Transverse colon (tissue), 4 donors: Measurements from ENCODE around the gene ATP6V1G1. TPM values are rescaled to one million over a fixed set of nuclear protein-coding genes. Genes with fewer than 3 reads are reported as not detected.

Experiments
- DNase-seq: peaks from one replicate; pipeline ENCODE4 v3.0.0-alpha.2; 2019
- H3K27ac ChIP-seq, 4 donors: fragments of 200-600 bp; sonication (generic); 2 replicates each; pipeline ENCODE4 v1.5.1; 2016 to 2018; ENCODE audit warnings: inconsistent platforms in 4 of 4
- H3K27me3 ChIP-seq: fragments of 200-600 bp; sonication (generic); 2 replicates; pipeline ENCODE4 v1.5.1; 2017; ENCODE audit warnings: inconsistent platforms
- H3K36me3 ChIP-seq, 4 donors: fragments of 200-600 bp; sonication (generic); 2 replicates each; pipeline ENCODE4 v1.5.1; 2017 to 2019; ENCODE audit warnings: inconsistent platforms in 4 of 4
- H3K4me1 ChIP-seq, 4 donors: fragments of 200-600 bp; sonication (generic); 2 replicates each; pipeline ENCODE4 v1.5.1; 2017 to 2020; ENCODE audit warnings: inconsistent platforms in 4 of 4
- H3K4me3 ChIP-seq, 4 donors: fragments of 200-600 bp; sonication (generic); 1 replicate in 1 of 4; 2 replicates in 3 of 4; pipeline versions ENCODE4 v1.5.1 to v1.6.1; 2017 to 2019; ENCODE audit warnings: inconsistent platforms in 4 of 4
- H3K9me3 ChIP-seq, 2 donors: fragments of 200-600 bp; sonication (generic); 2 replicates each; pipeline ENCODE4 v1.5.1; 2017 to 2019; ENCODE audit warnings: inconsistent platforms in 2 of 2
- EP300 ChIP-seq: sonication (generic); formaldehyde crosslinking; IDR thresholded peaks from one replicate; pipeline ENCODE4 v1.6.1; 2017; ENCODE audit warnings: antibody characterized with exemption, low read depth
- POLR2A ChIP-seq: fragments of 450-650 bp; IDR thresholded peaks from one replicate; pipeline ENCODE4 v1.6.1; 2016; ENCODE audit warnings: antibody characterized with exemption, mild to moderate bottlenecking, moderate library complexity
- POLR2AphosphoS5 ChIP-seq, 3 donors: sonication (generic); formaldehyde crosslinking; IDR thresholded peaks; one replicate each; pipeline ENCODE4 v1.6.1; 2016; ENCODE audit warnings: antibody characterized with exemption in 3 of 3
- WGBS, 2 donors: methylation state at CpG; one replicate each; pipeline ENCODE4 v1.1.5; 2018; ENCODE audit warnings: low coverage in 1 of 2; 5-methylcytosine and 5-hydroxymethylcytosine counted together
- in situ Hi-C, 4 donors: fragments of 200-750 bp; cut with MboI; loops; one replicate each; pipeline versions ENCODE4 v1.15.0 to v1.15.1; 2017; ENCODE audit warnings: low sequenced_read_pairs in 3 of 4, low pct_ligation_motif_present in 1 of 4, low pct_unique_long_range_greater_than_20kb in 1 of 4
- intact Hi-C: fragments of 100-400 bp; cut with DNase I; formaldehyde crosslinking; loops from one replicate; pipeline ENCODE4 v1.15.1; 2023; ENCODE audit warnings: low total_unique reads
- total RNA-seq, 4 donors: library from RNA; depleted of rRNA; stranded (reverse); fragments of >200 nt; gene quantifications; one replicate each; pipeline ENCODE4 v1.1.0, GENCODE V29; 2016
- TF ChIP-seq, protein P1 (sequence below), 5 experiments: fragments of 200-600 bp in 3 of 5; fragments of 450-650 bp in 2 of 5; sonication (generic) in 3 of 5; IDR thresholded peaks; 1 replicate in 2 of 5; 2 replicates in 3 of 5; pipeline ENCODE4 v1.5.1; 2016 to 2017; ENCODE audit warnings: antibody characterized with exemption in 5 of 5, inconsistent platforms in 3 of 5, mild to moderate bottlenecking in 2 of 5, moderate library complexity in 1 of 5

The ATP6V1G1 gene
- total RNA-seq, 4 donors from 2014 or later, result 102 to 144 (median 131) TPM

DNA sequence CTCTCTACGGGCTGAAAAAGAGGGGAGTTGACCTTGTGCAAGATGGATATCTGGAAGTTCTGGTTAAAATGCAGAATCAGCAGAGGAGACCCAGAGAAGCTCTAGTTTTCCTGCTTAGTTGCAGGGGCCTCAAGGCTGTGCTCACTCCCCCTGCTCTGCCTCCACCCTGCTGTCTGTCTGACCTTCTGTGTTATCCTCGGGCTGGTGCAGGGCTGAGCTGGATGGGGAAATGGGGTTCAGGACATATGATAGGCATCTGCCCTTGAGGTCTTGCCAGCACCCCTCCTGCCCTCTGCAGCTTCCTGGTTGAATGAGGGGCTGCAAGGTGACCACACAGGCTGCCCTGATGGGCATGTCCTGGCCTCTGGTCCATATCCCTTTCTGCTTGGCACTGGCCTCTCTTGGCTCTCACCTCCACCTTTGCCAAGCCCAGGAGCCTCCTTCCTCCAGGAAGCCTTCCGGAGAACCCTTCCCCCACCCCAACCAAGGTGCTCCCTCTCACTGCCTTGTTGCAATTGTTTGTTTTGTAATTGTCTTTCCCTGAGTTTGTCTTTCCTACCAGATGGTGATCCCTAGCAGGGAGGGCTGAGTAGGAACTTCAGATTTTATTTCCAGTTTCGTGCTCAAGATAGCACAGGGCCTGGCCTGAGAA, 24.8 kb downstream of the ATP6V1G1 start:
- Histone ChIP-seq H3K4me1 (peaks cover 16 to 46% (median 26%) of the 10 kb centered on the region in 4 donors), H3K27ac (peak overlapping the region; percentile 92 to 97 (median 92)), H3K36me3 (peaks cover 0 to 1% (median 0%) of the 10 kb centered on the region in 4 donors), H3K27me3 (no peaks in the 10 kb centered on the region), H3K4me3 (peak overlapping the region; percentile 57 to 95 (median 64)), H3K9me3 (no peaks in the 10 kb centered on the region)
- WGBS, 2 donors, result 39 to 52% methylated on average over 2 to 4 of the region's 4 CpGs
- in situ Hi-C loops (no loop called here), intact Hi-C loops (no loop called here)
- no peak for DNase-seq
- TF ChIP-seq EP300 (no peak), POLR2A (no peak), POLR2AphosphoS5 (IDR thresholded peaks at IDR 0.05) (no peak)
- TF ChIP-seq, protein P1, sequence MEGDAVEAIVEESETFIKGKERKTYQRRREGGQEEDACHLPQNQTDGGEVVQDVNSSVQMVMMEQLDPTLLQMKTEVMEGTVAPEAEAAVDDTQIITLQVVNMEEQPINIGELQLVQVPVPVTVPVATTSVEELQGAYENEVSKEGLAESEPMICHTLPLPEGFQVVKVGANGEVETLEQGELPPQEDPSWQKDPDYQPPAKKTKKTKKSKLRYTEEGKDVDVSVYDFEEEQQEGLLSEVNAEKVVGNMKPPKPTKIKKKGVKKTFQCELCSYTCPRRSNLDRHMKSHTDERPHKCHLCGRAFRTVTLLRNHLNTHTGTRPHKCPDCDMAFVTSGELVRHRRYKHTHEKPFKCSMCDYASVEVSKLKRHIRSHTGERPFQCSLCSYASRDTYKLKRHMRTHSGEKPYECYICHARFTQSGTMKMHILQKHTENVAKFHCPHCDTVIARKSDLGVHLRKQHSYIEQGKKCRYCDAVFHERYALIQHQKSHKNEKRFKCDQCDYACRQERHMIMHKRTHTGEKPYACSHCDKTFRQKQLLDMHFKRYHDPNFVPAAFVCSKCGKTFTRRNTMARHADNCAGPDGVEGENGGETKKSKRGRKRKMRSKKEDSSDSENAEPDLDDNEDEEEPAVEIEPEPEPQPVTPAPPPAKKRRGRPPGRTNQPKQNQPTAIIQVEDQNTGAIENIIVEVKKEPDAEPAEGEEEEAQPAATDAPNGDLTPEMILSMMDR (IDR thresholded peaks at IDR 0.05), result no peak

DNA sequence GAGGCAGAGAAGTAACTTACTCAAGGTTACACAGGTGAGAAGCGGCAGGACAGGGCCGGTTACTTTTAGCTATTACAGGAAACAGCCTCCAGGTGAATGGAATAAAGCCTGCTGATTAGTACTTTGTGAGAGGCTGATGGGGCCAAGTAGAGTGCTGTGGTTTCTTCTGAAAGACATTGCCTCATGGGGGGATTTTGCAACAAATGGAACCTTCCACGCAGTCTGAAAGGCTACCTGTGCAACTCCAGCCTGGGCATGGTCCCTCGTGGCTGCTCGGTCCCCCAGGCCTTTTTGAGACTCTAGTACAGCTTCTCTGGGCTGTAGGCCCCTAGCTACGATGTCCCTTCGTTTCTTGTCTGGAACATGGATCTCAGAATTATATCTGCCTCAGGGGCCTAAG, 25.5 kb downstream of the ATP6V1G1 start:
- peak overlapping the region; percentile 92 to 97 (median 92) for H3K27ac ChIP-seq
- no peak overlapping the region for H3K4me3 ChIP-seq
- 86 to 100% methylated on average over 2 to 7 of the region's 7 CpGs for WGBS, 2 donors
- H3K4me1 ChIP-seq, result peaks cover 16 to 48% (median 26%) of the 10 kb centered on the region in 4 donors
- no peak for DNase-seq
- in situ Hi-C loops, result no loop called here
- H3K9me3 ChIP-seq, result no peaks in the 10 kb centered on the region
- peaks cover 0 to 8% (median 0%) of the 10 kb centered on the region in 4 donors for H3K36me3 ChIP-seq
- intact Hi-C loops, result no loop called here
- TF ChIP-seq, protein P1 (IDR thresholded peaks at IDR 0.05), result no peak
- no peak for TF ChIP-seq EP300
- no peak for TF ChIP-seq POLR2A
- TF ChIP-seq POLR2AphosphoS5 (IDR thresholded peaks at IDR 0.05), result no peak
- no peaks in the 10 kb centered on the region for H3K27me3 ChIP-seq

DNA sequence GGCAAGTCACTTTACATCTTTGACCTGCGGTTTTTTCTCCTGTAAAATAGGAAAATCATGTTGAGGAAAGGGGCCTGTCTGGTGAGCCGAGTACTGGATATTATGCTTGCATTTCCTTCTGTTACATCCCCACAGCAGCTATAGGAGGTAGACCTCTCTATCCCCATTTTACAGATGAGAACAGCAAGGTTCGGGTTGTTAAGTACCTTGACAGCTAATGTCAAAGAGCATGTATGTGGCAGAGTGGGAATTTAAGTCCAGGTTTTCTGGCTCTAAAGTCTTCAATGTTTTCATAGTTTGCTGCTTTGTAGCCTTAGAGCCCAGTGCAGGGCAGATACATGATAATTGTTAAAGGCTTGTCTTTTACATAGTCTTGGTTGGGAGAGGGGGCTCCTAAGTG, 26.4 kb downstream of the ATP6V1G1 start:
- DNase-seq, result no peak
- intact Hi-C loops (no loop called here), in situ Hi-C loops (no loop called here)
- Histone ChIP-seq H3K36me3 (peaks cover 0 to 9% (median 0%) of the 10 kb centered on the region in 4 donors), H3K4me3 (no peak overlapping the region), H3K4me1 (peaks cover 16 to 48% (median 26%) of the 10 kb centered on the region in 4 donors), H3K9me3 (no peaks in the 10 kb centered on the region), H3K27me3 (no peaks in the 10 kb centered on the region), H3K27ac (peak overlapping the region in 1 of 4 donors; percentile 92)
- TF ChIP-seq POLR2AphosphoS5 (IDR thresholded peaks at IDR 0.05) (no peak), POLR2A (no peak), EP300 (no peak)
- TF ChIP-seq, protein P1 (IDR thresholded peaks at IDR 0.05), result no peak
- 67% methylated on average over 3 of the region's 3 CpGs; no CpG with 5 or more reads in 1 of the 2 donors for WGBS, 2 donors

DNA sequence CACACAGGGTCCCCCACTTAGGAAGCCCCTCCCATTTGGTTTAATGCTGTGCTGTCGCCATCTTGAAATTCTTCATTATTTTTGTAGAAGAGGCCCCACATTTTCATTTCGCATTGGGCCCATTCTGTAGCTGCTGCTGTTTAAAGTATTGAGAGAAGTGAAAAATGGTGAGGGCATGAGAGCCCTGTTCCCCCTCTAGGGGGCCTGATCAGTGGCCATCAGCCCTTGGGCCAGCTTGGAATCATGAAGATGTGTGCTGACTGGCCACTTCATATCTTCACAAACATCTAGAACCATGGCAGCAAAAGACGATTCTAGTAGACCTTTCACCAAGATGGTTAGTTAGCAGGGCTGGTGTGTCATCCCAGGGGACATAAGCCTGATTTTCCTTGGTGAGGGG, 26.8 kb downstream of the ATP6V1G1 start:
- H3K27ac ChIP-seq, result no peak overlapping the region
- no peak for DNase-seq
- H3K9me3 ChIP-seq, result no peaks in the 10 kb centered on the region
- peaks cover 16 to 48% (median 26%) of the 10 kb centered on the region in 4 donors for H3K4me1 ChIP-seq
- H3K4me3 ChIP-seq, result no peak overlapping the region
- H3K27me3 ChIP-seq, result no peaks in the 10 kb centered on the region
- in situ Hi-C loops, result no loop called here
- WGBS, 2 donors, result 86 to 100% methylated on average over 3 of the region's 3 CpGs
- peaks cover 0 to 9% (median 0%) of the 10 kb centered on the region in 4 donors for H3K36me3 ChIP-seq
- TF ChIP-seq, protein P1 (IDR thresholded peaks at IDR 0.05), result no peak
- TF ChIP-seq POLR2A, result no peak
- TF ChIP-seq POLR2AphosphoS5 (IDR thresholded peaks at IDR 0.05), result no peak
- TF ChIP-seq EP300, result no peak
- intact Hi-C loops, result no loop called here
